SU-DHL-6 (cell line): ENCODE measurements around the gene C6orf132.

Source experiments
- H2AFZ ChIP-seq: fragments of 200-600 bp; sonication (generic); 2 replicates; pipeline ENCODE4 v1.6.1; 2014; ENCODE audit warnings: low read depth, mild to moderate bottlenecking, moderate library complexity, mixed read lengths, antibody characterized with exemption, low read length; ENCODE audit not compliant: severe bottlenecking
- H3F3A ChIP-seq: fragments of 200-600 bp; shearing (Covaris generic); 2 replicates; pipeline ENCODE4 v1.6.0; 2016; ENCODE audit warnings: antibody characterized with exemption, mild to moderate bottlenecking; ENCODE audit not compliant: insufficient read depth
- H3K27ac ChIP-seq: fragments of 200-600 bp; sonication (generic); 2 replicates; pipeline ENCODE4 v1.5.1; 2016; ENCODE audit warnings: low read depth, mild to moderate bottlenecking, low read length, moderate library complexity, mixed read lengths
- H3K27me3 ChIP-seq: fragments of 200-600 bp; sonication (generic), shearing (Covaris generic); 2 replicates; pipeline ENCODE4 v1.6.0; 2014; ENCODE audit warnings: mild to moderate bottlenecking, low read length
- H3K36me3 ChIP-seq: fragments of 200-600 bp; sonication (generic); 2 replicates; pipeline ENCODE4 v1.6.1; 2014; ENCODE audit warnings: mild to moderate bottlenecking, low read length, mixed read lengths
- H3K4me2 ChIP-seq: fragments of 300-600, 200-600 bp; shearing (Covaris generic), sonication (generic); 2 replicates; pipeline ENCODE4 v1.6.0; 2014; ENCODE audit warnings: low read length, low read depth, mild to moderate bottlenecking; ENCODE audit not compliant: poor library complexity, severe bottlenecking
- H3K4me3 ChIP-seq: fragments of 200-600 bp; sonication (generic); 2 replicates; pipeline ENCODE4 v1.5.1; 2014; ENCODE audit warnings: antibody characterized with exemption, low read length, mild to moderate bottlenecking, mixed read lengths; ENCODE audit not compliant: insufficient read depth, poor library complexity, severe bottlenecking
- H3K79me2 ChIP-seq: fragments of 200-600 bp; sonication (generic); 2 replicates; pipeline ENCODE4 v1.6.1; 2014; ENCODE audit warnings: mild to moderate bottlenecking, low read length, moderate library complexity; ENCODE audit not compliant: insufficient read depth
- H3K9ac ChIP-seq: fragments of 200-600 bp; sonication (generic); 2 replicates; pipeline ENCODE4 v1.7.0; 2014; ENCODE audit warnings: mild to moderate bottlenecking, low read length
- H3K9me2 ChIP-seq: fragments of 200-600 bp; sonication (generic); replicated peaks from 2 replicates; pipeline ENCODE4 v1.6.1; 2014; ENCODE audit warnings: low read length; ENCODE audit not compliant: insufficient read depth
- H3K9me3 ChIP-seq: fragments of 200-600 bp; sonication (generic); 2 replicates; pipeline ENCODE4 v1.6.1; 2014; ENCODE audit warnings: low read length, mixed read lengths; ENCODE audit not compliant: insufficient read depth
- H4K20me1 ChIP-seq: fragments of 200-600 bp; sonication (generic); 2 replicates; pipeline ENCODE4 v1.6.1; 2014; ENCODE audit warnings: low read depth, mild to moderate bottlenecking, antibody characterized with exemption, low read length, moderate library complexity, mixed read lengths
- CTCF ChIP-seq: fragments of 200-600 bp; sonication (generic); IDR thresholded peaks from one replicate; pipeline ENCODE4 v1.5.1; 2017; ENCODE audit warnings: antibody characterized with exemption, mild to moderate bottlenecking, low read length, moderate library complexity; ENCODE audit not compliant: insufficient read depth, poor library complexity, severe bottlenecking
- EZH2phosphoT487 ChIP-seq: fragments of 200-600 bp; sonication (generic), shearing (Covaris generic); conservative IDR thresholded peaks from 2 replicates; pipeline ENCODE4 v1.6.1; 2018; ENCODE audit warnings: mild to moderate bottlenecking, antibody characterized with exemption, low read length, moderate library complexity, mixed read lengths

The C6orf132 gene

GRCh38 chr6:42110683-42111082 is 31.7 kb downstream of the C6orf132 start:
- Histone ChIP-seq H3K9me3 (no peaks in the 10 kb centered on the region), H3K9ac (no peak overlapping the region), H3K36me3 (no peaks in the 10 kb centered on the region), H3K4me2 (no peak overlapping the region), H3K27me3 (no peaks in the 10 kb centered on the region), H3K4me3 (no peak overlapping the region), H3K79me2 (no peaks in the 10 kb centered on the region), H3F3A (no peaks in the 10 kb centered on the region), H3K27ac (no peak overlapping the region), H4K20me1 (no peaks in the 10 kb centered on the region), H2AFZ (no peak overlapping the region), H3K9me2 (no peaks in the 10 kb centered on the region)
- TF ChIP-seq EZH2phosphoT487 (no peak), CTCF (no peak)

GRCh38 chr6:42108071-42108470 is 34.3 kb downstream of the C6orf132 start:
- H3F3A ChIP-seq = no peaks in the 10 kb centered on the region

GRCh38 chr6:42106112-42107023 is 36.1 kb downstream of the C6orf132 start:
- Histone ChIP-seq H3K4me2 (no peak overlapping the region), H3F3A (no peaks in the 10 kb centered on the region), H2AFZ (no peak overlapping the region), H3K9me2 (no peaks in the 10 kb centered on the region), H4K20me1 (no peaks in the 10 kb centered on the region), H3K27me3 (no peaks in the 10 kb centered on the region), H3K9me3 (no peaks in the 10 kb centered on the region), H3K79me2 (no peaks in the 10 kb centered on the region), H3K4me3 (no peak overlapping the region), H3K9ac (no peak overlapping the region), H3K36me3 (no peaks in the 10 kb centered on the region), H3K27ac (no peak overlapping the region)
- no peak for TF ChIP-seq EZH2phosphoT487

More at GRCh38 chr6:42108071-42108470, 34.3 kb downstream of the C6orf132 start:
- Histone ChIP-seq H4K20me1 (no peaks in the 10 kb centered on the region), H3K36me3 (no peaks in the 10 kb centered on the region), H3K27me3 (no peaks in the 10 kb centered on the region), H3K4me2 (no peak overlapping the region), H2AFZ (no peak overlapping the region), H3K9ac (no peak overlapping the region), H3K9me3 (no peaks in the 10 kb centered on the region), H3K79me2 (no peaks in the 10 kb centered on the region), H3K9me2 (no peaks in the 10 kb centered on the region), H3K27ac (no peak overlapping the region), H3K4me3 (no peak overlapping the region)
- TF ChIP-seq EZH2phosphoT487 = no peak
- no peak for TF ChIP-seq CTCF

GRCh38 chr6:42105709-42106108 is 36.7 kb downstream of the C6orf132 start:
- no peaks in the 10 kb centered on the region for H4K20me1 ChIP-seq
- no peak overlapping the region for H3K9ac ChIP-seq
- H3K4me2 ChIP-seq = no peak overlapping the region
- no peaks in the 10 kb centered on the region for H3K79me2 ChIP-seq
- H3K36me3 ChIP-seq = no peaks in the 10 kb centered on the region
- no peak overlapping the region for H2AFZ ChIP-seq
- no peaks in the 10 kb centered on the region for H3K27me3 ChIP-seq
- no peaks in the 10 kb centered on the region for H3K9me3 ChIP-seq
- TF ChIP-seq EZH2phosphoT487 = no peak
- TF ChIP-seq CTCF = no peak
- H3F3A ChIP-seq = no peaks in the 10 kb centered on the region
- no peak overlapping the region for H3K27ac ChIP-seq
- H3K4me3 ChIP-seq = no peak overlapping the region
- no peaks in the 10 kb centered on the region for H3K9me2 ChIP-seq
